ENCODE measurements around the gene TMEM132A. TPM values are rescaled to one million over a fixed set of nuclear protein-coding genes. Genes with fewer than 3 reads are reported as not detected.

TMEM132A gene
- total RNA-seq, 1 donor from 2014 or later = 218 TPM

- Mint-ChIP-seq H3K27ac (no peak overlapping the region), H3K36me3 (no peaks in the 10 kb centered on the region), H3K4me1 (ENCODE audit: unreplicated experiment) (no peaks in the 10 kb centered on the region), H3K4me3 (no peak overlapping the region), H3K9me3 (no peaks in the 10 kb centered on the region), H3K27me3 (no peaks in the 10 kb centered on the region)
- no peak for DNase-seq (ENCODE audit: extremely low spot score, unreplicated experiment)
- TF ChIP-seq CTCF (conservative IDR thresholded peaks at IDR 0.05) = no peak
Measured at GRCh38 chr11:60978546-60979380, 54.5 kb downstream of the TMEM132A start.

GRCh38 chr11:60981515-60981914 is 57.3 kb downstream of the TMEM132A start:
- H3K4me1 Mint-ChIP-seq (ENCODE audit: unreplicated experiment) = no peaks in the 10 kb centered on the region
- H3K36me3 Mint-ChIP-seq = no peaks in the 10 kb centered on the region
- no peak overlapping the region for H3K4me3 Mint-ChIP-seq
- H3K27me3 Mint-ChIP-seq = no peaks in the 10 kb centered on the region
- H3K9me3 Mint-ChIP-seq = no peaks in the 10 kb centered on the region
- no peak for TF ChIP-seq CTCF (conservative IDR thresholded peaks at IDR 0.05)
- no peak for DNase-seq (ENCODE audit: extremely low spot score, unreplicated experiment)
- H3K27ac Mint-ChIP-seq = no peak overlapping the region

GRCh38 chr11:60982184-60982583 is 57.9 kb downstream of the TMEM132A start:
- Mint-ChIP-seq H3K9me3 (no peaks in the 10 kb centered on the region), H3K36me3 (no peaks in the 10 kb centered on the region), H3K27ac (no peak overlapping the region), H3K4me3 (no peak overlapping the region), H3K27me3 (no peaks in the 10 kb centered on the region), H3K4me1 (ENCODE audit: unreplicated experiment) (no peaks in the 10 kb centered on the region)
- no peak for TF ChIP-seq CTCF (conservative IDR thresholded peaks at IDR 0.05)
- no peak for DNase-seq (ENCODE audit: extremely low spot score, unreplicated experiment)

- Mint-ChIP-seq H3K27ac (no peak overlapping the region), H3K9me3 (no peaks in the 10 kb centered on the region), H3K4me1 (ENCODE audit: unreplicated experiment) (no peaks in the 10 kb centered on the region), H3K4me3 (no peak overlapping the region), H3K36me3 (no peaks in the 10 kb centered on the region), H3K27me3 (peaks cover 3% of the 10 kb centered on the region)
- TF ChIP-seq CTCF (conservative IDR thresholded peaks at IDR 0.05) = no peak
- no peak for DNase-seq (ENCODE audit: extremely low spot score, unreplicated experiment)
Measured at GRCh38 chr11:60984149-60984548, 59.9 kb downstream of the TMEM132A start.

- Mint-ChIP-seq H3K4me3 (no peak overlapping the region), H3K4me1 (ENCODE audit: unreplicated experiment) (no peaks in the 10 kb centered on the region), H3K9me3 (no peaks in the 10 kb centered on the region), H3K27me3 (peaks cover 7% of the 10 kb centered on the region), H3K36me3 (no peaks in the 10 kb centered on the region), H3K27ac (no peak overlapping the region)
- no peak for TF ChIP-seq CTCF (conservative IDR thresholded peaks at IDR 0.05)
- no peak for DNase-seq (ENCODE audit: extremely low spot score, unreplicated experiment)
Measured at GRCh38 chr11:60984636-60985035, 60.4 kb downstream of the TMEM132A start.

Data from type B pancreatic cell (in vitro differentiated cells).